Kidney (tissue), 14 donors: Measurements from ENCODE around the gene RAET1E. TPM values are rescaled to one million over a fixed set of nuclear protein-coding genes. Genes with fewer than 3 reads are reported as not detected.

Experiments
- DNase-seq, 5 donors: peaks; one replicate each; pipeline ENCODE4 v3.0.0-alpha.2; 2013 to 2020
- FAIRE-seq: peaks from 2 replicates; lab custom pipeline; 2012; peaks lifted over from hg19 to GRCh38; lab: Jason Lieb, UNC
- H3K27ac ChIP-seq, 2 donors: one replicate each; pipeline ENCODE4 v1.7.0; 2013; ENCODE audit warnings: low read depth in 2 of 2, low read length in 2 of 2, inconsistent platforms in 1 of 2
- H3K27me3 ChIP-seq: one replicate; pipeline ENCODE4 v1.7.1; 2013; ENCODE audit warnings: low read length, inconsistent platforms; ENCODE audit not compliant: control insufficient read depth, insufficient read depth
- H3K36me3 ChIP-seq, 3 donors: one replicate each; pipeline versions ENCODE4 v1.7.0 to v1.7.1; 2013; ENCODE audit warnings: low read length in 3 of 3, control low read depth in 1 of 3, inconsistent platforms in 1 of 3; ENCODE audit not compliant: insufficient read depth in 3 of 3, control insufficient read depth in 2 of 3
- H3K4me1 ChIP-seq, 3 donors: one replicate each; pipeline versions ENCODE4 v1.7.0 to v1.7.1; 2013; ENCODE audit warnings: low read length in 3 of 3, inconsistent platforms in 1 of 3, low read depth in 1 of 3; ENCODE audit not compliant: control insufficient read depth in 2 of 3, insufficient read depth in 2 of 3
- H3K4me3 ChIP-seq, 3 donors: one replicate each; pipeline versions ENCODE4 v1.7.0 to v1.8.1; 2013; ENCODE audit warnings: low read length in 3 of 3, control low read depth in 1 of 3, inconsistent platforms in 1 of 3
- H3K9ac ChIP-seq, 3 donors: one replicate each; pipeline versions ENCODE4 v1.7.0 to v1.7.1; 2013; ENCODE audit warnings: low read length in 3 of 3, control low read depth in 1 of 3, inconsistent platforms in 1 of 3
- H3K9me3 ChIP-seq, 3 donors: one replicate each; pipeline versions ENCODE4 v1.7.0 to v1.7.1; 2013; ENCODE audit warnings: low read length in 3 of 3, control low read depth in 1 of 3, inconsistent platforms in 1 of 3; ENCODE audit not compliant: control insufficient read depth in 2 of 3, insufficient read depth in 1 of 3
- intact Hi-C: fragments of 100-400 bp; cut with DNase I; formaldehyde crosslinking; loops from one replicate; pipeline ENCODE4 v1.11.1; 2022
- polyA plus RNA-seq: library from polyadenylated mRNA; stranded (reverse); fragments of 350-450 nt; fragmentation: Illumina TruSeq; extraction: RNeasy Lipid Tissue Mini Kit (QIAGEN cat#74804); gene quantifications from one replicate; pipeline ENCODE4 v1.2.3, GENCODE V29; 2014; ENCODE audit warnings: low read depth, low replicate concordance; ENCODE audit not compliant: insufficient read depth
- total RNA-seq: library from RNA; stranded (reverse); fragmentation: NEBNext Ultra II Directional; extraction: Animal tissue kit (Norgen Biotek cat#: 25700); gene quantifications from one replicate; pipeline ENCODE4 v1.2.1, GENCODE V29; 2021
- TF ChIP-seq, protein P1 (sequence below): IDR thresholded peaks from 3 replicates; pipeline ENCODE4 v1.5.1; 2012; ENCODE audit warnings: mild to moderate bottlenecking, moderate library complexity, borderline replicate concordance; ENCODE audit not compliant: insufficient read depth; ENCODE audit errors: extremely low read depth
- donor health status: control.
- donor health status: control.
- donor health status: control.
- donor health status: control.
- donor health status: control.
- donor health status: DM: yes; HTN: yes; CAD: no.
- donor health status: Normal renal cell carcinoma (clear cell type).

Gene RAET1E
- total and polyA plus RNA-seq, 2 donors from 2014 or later = 1.0 to 3.1 TPM

DNA sequence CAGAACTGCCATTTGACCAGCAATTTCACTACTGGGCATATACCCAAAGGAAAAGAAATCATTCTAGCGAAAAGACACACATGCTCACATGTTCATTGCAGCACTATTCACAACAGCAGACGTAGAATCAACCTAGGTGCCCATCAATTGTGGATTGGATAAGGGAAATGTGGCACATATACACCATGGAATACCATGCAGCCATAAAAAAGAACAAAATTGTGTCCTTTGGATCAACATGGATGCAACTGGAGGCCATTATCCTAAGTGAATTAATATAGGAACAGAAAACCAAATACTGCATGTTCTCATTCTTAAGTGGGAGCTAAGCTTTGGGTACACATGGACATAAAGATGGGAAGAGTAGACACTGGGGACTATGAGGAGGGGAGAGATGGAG lies 16.1 kb downstream of the RAET1E start:
- Histone ChIP-seq H3K36me3 (no peaks in the 10 kb centered on the region), H3K9me3 (no peaks in the 10 kb centered on the region), H3K9ac (no peak overlapping the region), H3K4me1 (no peaks in the 10 kb centered on the region), H3K27me3 (no peaks in the 10 kb centered on the region), H3K4me3 (no peak overlapping the region), H3K27ac (no peak overlapping the region)
- FAIRE-seq (no peak), DNase-seq (no peak)
- TF ChIP-seq, protein P1, sequence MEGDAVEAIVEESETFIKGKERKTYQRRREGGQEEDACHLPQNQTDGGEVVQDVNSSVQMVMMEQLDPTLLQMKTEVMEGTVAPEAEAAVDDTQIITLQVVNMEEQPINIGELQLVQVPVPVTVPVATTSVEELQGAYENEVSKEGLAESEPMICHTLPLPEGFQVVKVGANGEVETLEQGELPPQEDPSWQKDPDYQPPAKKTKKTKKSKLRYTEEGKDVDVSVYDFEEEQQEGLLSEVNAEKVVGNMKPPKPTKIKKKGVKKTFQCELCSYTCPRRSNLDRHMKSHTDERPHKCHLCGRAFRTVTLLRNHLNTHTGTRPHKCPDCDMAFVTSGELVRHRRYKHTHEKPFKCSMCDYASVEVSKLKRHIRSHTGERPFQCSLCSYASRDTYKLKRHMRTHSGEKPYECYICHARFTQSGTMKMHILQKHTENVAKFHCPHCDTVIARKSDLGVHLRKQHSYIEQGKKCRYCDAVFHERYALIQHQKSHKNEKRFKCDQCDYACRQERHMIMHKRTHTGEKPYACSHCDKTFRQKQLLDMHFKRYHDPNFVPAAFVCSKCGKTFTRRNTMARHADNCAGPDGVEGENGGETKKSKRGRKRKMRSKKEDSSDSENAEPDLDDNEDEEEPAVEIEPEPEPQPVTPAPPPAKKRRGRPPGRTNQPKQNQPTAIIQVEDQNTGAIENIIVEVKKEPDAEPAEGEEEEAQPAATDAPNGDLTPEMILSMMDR = no peak
- intact Hi-C loops = no loop called here

DNA sequence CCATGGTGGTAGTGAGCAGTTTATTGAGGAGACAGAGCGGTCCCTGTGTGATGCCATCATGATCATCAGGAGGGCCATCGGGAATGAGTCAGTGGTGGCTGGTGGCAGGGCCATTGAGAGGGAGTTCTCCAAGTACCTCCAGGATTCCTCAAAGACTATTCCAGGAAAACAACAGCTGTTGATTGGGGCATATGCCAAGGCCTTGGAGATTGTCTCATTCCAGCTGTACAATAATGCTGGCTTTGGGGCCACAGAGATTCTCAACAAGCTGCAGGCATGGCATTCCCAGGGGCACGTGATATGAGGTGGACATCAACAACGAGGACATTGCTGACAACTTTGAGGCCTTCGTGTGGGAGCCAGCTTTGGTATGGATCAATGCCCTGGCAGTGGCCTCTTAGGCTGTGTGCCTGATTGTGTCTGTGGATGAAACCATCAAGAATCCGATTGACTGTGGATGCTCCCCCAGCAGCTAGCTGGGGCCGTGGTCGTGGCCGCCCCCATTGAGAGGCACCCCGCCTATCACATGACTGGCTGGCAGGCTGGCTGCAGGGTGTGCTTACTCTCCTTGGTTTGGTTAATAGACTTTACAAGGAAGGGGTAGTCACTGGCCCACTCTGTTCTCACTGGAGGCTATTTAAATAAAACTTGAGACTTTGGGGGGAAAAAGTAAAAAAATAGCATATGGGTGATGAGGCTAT lies 16.7 kb downstream of the RAET1E start:
- TF ChIP-seq, protein P1 = no peak
- FAIRE-seq (no peak), DNase-seq (no peak)
- H3K4me3 ChIP-seq = no peak overlapping the region
- H3K27ac ChIP-seq = no peak overlapping the region
- intact Hi-C loops = no loop called here
- no peaks in the 10 kb centered on the region for H3K4me1 ChIP-seq
- H3K9me3 ChIP-seq = no peaks in the 10 kb centered on the region
- no peaks in the 10 kb centered on the region for H3K27me3 ChIP-seq
- H3K9ac ChIP-seq = no peak overlapping the region
- H3K36me3 ChIP-seq = no peaks in the 10 kb centered on the region

GRCh38 chr6:149877659-149878058 lies 20.3 kb downstream of the RAET1E start:
- Histone ChIP-seq H3K4me3 (no peak overlapping the region), H3K9ac (no peak overlapping the region), H3K4me1 (no peaks in the 10 kb centered on the region), H3K9me3 (no peaks in the 10 kb centered on the region), H3K27me3 (no peaks in the 10 kb centered on the region), H3K36me3 (no peaks in the 10 kb centered on the region), H3K27ac (no peak overlapping the region)
- intact Hi-C loops = no loop called here
- no peak for FAIRE-seq
- DNase-seq = no peak
- TF ChIP-seq, protein P1 = no peak
